Activated naive CD8-positive, alpha-beta T cell (primary cell): ENCODE results near the gene ASB5.

Source experiments
- H3K27ac Mint-ChIP-seq: one replicate; pipeline ENCODE4 v1.8.0; 2021; ENCODE audit warnings: mixed read lengths
- H3K27me3 Mint-ChIP-seq: one replicate; pipeline ENCODE4 v1.8.0; 2021; ENCODE audit warnings: mixed read lengths
- H3K36me3 Mint-ChIP-seq: one replicate; pipeline ENCODE4 v1.8.0; 2021; ENCODE audit warnings: mixed read lengths
- H3K4me1 Mint-ChIP-seq: one replicate; pipeline ENCODE4 v1.8.0; 2021; ENCODE audit warnings: low read depth, mixed read lengths
- H3K4me3 Mint-ChIP-seq: one replicate; pipeline ENCODE4 v1.8.0; 2021; ENCODE audit warnings: mild to moderate bottlenecking, mixed read lengths
- H3K9me3 Mint-ChIP-seq: one replicate; pipeline ENCODE4 v1.8.0; 2021; ENCODE audit warnings: low read depth, mixed read lengths

ASB5 gene

DNA sequence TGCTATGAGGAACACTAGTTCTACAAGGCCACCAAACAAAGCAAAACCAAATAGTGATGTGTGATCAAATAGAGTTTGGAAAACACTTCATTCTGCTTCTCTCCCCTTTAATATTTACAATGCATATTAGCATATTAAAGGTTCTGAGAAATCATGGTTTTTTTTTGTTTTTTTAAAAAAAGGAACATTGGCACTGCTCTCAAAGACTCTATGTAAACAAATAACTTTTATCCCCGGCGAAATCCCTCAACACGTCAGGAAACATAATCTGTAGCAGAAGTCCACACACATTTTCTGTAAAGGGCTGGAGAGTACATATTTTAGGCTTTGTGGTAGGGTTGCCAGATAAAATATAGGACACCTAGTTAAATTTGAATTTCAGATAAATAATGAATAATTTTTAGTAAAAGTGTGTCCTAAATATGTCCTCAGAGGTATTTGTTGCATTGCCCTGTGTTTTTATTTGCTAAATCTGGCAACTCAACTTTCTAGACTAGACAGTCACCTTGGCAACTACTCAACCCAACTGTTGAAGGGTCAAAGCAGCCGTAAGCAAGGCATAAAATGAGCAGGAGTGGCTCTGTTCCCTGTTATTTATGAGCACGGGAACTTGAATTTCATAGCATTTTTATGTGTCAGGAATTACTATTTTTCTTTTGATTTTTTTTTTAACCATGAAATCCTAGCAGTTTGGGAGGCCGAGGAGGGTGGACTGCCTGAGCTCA is 82.2 kb downstream of the ASB5 start:
- Mint-ChIP-seq H3K4me1 (peaks cover 10% of the 10 kb centered on the region), H3K36me3 (no peaks in the 10 kb centered on the region), H3K27ac (no peak overlapping the region), H3K9me3 (no peaks in the 10 kb centered on the region), H3K4me3 (no peak overlapping the region), H3K27me3 (peaks cover 24% of the 10 kb centered on the region)

DNA sequence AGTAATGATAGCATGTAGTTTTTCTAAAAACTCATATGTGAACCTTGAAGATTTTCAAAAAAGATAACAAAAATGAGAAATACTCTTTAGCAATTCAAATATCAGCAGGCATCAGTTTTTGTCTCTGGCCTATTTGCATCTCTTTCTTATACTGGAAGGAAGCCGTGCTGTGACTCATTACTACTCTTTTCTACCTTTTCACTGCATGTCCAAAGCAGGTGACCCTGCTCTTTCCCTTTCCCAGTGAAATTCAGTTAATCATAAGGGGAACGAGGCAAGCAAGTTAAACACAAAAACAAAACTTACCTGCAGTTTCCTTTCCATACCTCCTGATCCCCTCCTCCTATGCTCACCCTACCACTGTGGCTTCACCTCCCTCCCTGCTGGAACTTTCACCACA is 83.0 kb downstream of the ASB5 start:
- H3K4me1 Mint-ChIP-seq: peaks cover 10% of the 10 kb centered on the region
- no peak overlapping the region for H3K4me3 Mint-ChIP-seq
- H3K36me3 Mint-ChIP-seq: no peaks in the 10 kb centered on the region
- H3K27ac Mint-ChIP-seq: no peak overlapping the region
- no peaks in the 10 kb centered on the region for H3K9me3 Mint-ChIP-seq
- peaks cover 20% of the 10 kb centered on the region for H3K27me3 Mint-ChIP-seq

DNA sequence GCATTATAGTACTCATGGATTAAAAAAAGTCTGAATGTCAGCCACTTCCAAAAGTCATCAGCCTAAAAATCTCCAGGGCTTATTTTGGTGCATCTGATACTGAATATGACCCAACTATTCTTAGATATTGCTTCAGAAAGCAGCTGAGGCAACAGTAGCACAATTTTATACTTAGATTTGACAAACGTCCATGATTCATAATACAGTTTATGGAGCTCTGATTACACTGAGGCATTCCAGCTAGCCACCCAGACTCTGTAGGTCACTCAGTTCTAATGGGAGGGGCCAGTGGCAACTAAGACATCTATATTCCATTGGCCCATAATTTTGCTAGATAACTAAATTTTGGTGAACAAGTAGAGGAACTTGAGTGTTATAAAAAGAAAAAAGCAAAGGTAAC is 84.0 kb downstream of the ASB5 start:
- no peak overlapping the region for H3K4me3 Mint-ChIP-seq
- no peak overlapping the region for H3K27ac Mint-ChIP-seq
- H3K27me3 Mint-ChIP-seq: peaks cover 20% of the 10 kb centered on the region
- peaks cover 10% of the 10 kb centered on the region for H3K4me1 Mint-ChIP-seq
- H3K9me3 Mint-ChIP-seq: no peaks in the 10 kb centered on the region
- H3K36me3 Mint-ChIP-seq: no peaks in the 10 kb centered on the region
